ENCODE results near the gene CEBPB.
A peak's percentile ranks its signal among the peaks of the same experiment; 100 is the strongest.
"Not testable (repeated sequence)": the region's sequence is repeated elsewhere in the genome, so short reads cannot be mapped to it uniquely, and the experiment has no call there.

The CEBPB gene

DNA sequence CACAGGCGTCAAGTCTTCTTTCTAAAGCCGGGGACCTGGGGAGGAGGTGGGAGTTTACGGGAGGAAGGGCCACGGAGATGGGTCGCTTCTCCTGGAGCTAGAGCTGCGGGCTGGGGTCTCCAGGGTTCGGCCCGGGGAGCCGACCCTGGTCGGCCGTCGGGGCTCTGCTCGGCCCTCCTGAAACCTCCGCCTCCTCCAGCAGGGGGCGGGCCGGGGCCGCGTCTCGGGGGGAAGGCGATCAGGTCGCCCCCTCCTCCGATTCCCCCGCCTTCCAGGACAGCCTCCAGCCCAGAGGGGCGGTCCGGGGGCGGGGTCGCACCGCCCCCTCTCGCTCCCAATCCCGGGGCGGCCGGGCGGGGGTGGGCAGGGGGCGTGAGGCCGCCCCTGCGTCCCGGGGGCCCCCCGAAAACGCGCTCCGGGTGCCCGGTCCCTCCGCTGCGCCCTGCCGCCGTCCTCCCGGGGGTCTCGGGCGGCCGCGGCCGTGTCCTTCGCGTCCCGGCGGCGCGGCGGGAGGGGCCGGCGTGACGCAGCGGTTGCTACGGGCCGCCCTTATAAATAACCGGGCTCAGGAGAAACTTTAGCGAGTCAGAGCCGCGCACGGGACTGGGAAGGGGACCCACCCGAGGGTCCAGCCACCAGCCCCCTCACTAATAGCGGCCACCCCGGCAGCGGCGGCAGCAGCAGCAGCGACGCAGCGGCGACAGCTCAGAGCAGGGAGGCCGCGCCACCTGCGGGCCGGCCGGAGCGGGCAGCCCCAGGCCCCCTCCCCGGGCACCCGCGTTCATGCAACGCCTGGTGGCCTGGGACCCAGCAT is at the start of gene CEBPB:
Gene CEBPB (plus strand): TSS at position 580 of the 814 bp plus-strand sequence. CDS start 204 bp downstream, at position 784.
- no peak for FAIRE-seq

DNA sequence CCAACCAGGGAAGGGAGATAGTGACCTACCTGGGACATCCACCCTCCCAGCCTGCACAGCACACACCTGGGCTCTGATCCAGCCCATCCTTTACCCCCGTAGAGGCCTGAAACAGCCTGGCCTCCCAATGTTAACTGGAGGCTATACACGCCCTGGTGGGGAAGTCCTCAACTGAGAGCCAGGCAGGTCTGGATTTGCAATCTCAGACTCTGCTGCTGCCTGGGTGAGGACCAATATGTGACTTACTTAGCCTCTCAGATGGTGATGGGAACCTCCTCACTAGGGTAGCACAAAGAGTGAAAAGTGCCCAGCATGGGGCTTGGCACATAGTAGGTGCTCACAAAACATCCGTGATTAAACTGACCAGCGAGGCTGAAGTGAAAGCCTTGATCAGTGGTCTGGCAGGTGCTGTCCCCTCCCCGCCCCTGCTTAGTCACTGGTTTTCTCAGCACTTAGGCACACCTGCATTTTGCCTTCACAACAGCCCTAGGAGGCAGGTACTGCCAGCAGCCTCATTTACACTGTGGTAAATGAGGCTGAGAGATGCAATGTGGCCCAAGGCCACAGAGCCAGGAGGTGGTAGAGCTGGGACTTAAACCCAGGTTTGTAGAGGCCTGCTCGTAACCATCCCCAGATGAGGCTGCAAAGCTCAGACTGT is 49.5 kb upstream of the CEBPB start:
- no peak for FAIRE-seq

DNA sequence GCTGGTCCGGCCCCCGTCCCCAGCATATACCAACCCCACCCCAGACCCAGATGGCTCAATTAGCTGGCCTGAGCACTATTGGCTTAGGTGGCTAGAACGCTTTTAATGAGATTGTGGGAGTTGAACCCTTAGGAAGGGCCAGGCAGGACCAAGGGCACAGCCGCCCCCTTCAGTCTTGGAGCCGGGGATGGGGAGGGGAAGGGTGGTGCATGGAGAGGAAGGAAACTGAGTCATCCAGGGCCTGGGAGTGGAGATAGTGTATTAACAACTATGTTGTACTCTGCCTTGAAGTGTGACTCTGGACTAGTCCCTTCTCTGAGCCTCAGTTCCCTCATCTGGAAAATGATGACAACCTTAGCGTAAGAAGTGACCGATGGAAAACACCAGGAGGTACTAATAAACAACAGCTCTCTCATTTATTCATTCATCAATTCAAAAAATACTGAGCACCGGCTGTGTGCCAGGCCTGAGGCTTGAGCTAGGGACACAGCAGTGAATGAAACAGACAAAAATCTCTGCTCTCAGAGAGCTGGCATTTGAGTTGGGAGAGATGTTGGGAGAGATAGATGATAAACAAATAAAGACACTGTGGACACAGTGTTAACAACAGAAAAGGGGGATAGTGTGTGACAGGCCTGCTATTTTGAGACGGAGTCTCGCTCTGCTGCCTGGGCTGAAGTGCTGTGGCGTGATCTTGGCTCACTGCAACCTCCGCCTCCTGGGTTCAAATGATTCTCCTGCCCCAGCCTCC is 48.6 kb upstream of the CEBPB start:
- FAIRE-seq = no peak

DNA sequence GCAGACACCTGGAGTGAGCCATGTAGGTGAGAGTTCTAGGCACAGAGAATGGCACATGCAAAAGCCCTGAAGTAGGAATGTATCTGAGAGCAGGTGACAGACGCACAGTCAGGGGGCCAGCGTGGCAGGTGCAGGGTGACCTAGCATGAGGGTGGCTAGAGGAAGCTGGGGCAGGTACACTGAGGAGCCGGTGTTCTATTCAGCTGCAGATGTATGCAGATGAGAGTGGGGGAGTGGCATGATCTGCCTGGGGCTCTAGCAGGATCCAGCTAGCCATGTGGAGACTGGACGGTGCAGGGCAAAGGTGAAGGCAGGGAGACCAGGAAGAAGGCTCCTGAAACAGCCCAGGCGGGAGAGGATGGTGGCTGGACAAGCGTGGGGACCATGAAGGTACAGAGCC is 47.8 kb upstream of the CEBPB start:
- FAIRE-seq = no peak

DNA sequence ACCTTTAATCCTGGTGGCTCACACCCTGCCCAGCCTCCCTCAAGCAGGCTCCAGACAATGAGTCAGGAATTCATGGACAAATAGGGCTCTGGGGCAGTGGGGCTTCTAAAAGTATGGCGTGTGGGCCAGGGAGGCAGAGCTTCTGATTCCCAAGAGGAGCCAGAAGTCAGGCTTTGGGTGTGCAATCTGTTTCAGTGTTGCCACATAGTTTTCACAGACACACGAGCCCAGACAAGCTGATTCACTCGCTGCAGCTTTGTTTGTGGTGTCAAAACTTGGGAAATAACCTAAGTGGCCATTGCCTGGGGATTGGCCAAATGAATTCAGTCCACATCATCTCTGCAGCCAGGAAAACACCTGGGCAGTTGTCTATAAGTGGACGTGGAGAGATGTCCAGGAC is 46.3 kb upstream of the CEBPB start:
- FAIRE-seq = no peak

DNA sequence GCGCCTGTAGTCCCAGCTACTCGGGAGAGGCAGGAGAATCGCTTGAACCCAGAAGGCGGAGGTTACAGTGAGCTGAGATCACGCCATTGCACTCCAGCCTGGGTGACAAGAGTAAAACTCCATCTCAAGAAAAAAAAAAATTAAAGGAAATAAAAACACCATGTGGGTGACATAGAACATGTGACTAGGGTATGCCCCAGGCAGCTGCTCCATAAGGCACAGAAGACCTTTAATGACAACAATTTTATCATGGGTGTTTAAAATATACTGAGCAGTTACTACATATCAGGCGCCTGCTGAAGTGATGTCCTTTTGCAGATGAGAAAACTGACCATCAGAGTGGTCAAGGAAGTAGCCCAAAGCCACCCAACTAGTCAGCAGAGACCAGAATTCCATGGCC is 45.1 kb upstream of the CEBPB start:
- no peak for FAIRE-seq

DNA sequence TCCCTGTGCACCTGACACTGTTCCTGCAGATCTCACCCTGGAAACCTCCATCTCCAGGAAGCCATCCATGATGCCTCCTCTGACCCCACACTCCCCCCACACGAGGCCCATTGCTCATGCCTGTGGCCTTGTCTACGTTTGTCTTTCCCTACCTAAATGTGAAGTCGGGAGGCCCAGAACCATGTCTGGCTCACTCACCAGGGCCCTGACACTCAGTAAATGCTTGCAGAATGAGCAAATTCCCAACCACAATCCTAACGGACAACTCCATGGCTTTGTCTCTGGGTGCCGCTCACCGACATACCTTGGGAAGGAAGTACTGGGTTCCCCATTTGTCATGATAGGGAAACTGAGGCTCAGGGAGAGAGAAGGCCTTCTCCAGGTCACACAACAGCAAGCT is 44.4 kb upstream of the CEBPB start:
- no peak for FAIRE-seq

DNA sequence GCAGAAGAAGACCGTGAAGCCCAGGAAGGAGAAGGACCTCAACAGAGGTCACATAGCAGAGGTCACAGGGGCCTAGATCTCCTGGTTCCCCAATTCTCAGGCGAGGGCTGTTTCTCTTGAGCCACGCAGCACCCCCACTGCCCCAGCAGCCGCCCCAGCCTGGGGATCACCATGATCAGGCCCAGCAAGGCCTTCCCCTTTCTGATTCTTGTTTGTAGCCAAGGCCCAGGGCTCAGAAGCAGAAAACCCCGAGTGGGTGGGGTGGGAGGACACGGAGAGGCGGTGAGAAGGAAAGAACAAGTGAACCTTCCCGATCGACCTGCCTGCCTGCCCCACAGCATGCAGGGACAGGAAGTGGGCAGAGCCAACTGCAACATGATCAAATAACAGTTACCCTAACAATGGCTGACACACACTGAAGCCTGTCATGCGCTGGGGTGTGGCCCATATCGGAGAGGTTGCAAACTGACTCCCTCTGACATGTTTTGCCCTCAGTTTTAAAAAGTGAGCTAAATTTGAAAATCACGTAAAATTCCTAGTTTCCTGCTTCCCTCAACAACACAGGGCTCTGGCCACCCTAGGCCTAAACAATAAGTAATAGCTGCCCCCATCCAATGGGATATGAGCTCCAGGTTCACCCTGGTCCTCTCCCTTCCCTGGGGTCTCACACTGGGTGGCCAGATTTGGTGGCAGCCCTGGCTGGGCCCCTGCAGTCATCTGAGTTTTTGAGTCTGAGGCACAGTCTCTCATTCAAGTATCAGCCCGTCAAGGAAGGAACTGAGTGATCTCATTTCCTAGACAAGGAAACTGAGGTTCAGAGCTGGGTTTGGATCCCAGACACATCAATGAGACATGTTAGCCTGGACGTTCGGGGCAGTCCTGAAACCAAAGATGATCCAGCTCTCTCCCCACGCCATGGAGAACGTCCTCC is 43.6 kb upstream of the CEBPB start:
- FAIRE-seq = no peak

DNA sequence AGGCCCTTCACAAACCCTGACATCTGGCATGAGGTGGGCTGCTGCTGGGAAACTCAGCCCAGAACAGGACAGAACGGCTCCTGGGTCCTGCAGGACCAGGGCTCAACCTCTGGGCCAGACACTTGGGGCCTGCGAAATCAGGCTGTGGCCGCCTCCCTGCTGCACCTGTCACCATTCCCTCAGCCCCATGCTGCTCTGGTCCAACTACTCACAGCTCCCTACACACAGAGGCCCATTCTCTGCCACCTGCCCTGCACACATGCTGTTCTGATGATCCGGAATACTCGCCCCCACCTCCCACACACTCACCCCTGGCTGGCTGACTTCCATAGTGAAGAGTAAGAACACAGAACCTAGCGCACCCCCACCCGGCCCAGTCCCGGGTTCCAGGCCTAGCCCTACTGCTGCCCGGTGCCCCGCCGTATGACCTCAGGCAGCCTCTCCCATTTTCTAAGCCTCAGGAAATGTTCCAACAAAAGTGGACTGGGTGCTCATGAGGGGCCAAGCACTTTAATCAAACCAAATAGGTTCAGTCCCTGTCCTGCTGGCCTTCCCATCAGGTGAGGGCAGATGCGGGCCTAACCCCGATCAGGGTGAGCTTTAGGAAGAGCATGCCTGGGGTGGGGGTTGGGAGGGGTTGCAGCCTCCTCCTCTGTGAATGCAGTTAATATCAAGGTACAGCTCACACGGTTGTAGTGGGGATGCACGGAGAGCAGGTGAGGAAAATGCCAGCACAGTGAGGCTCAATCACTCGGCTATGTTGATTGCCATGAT is 41.0 kb upstream of the CEBPB start:
- FAIRE-seq = no peak

DNA sequence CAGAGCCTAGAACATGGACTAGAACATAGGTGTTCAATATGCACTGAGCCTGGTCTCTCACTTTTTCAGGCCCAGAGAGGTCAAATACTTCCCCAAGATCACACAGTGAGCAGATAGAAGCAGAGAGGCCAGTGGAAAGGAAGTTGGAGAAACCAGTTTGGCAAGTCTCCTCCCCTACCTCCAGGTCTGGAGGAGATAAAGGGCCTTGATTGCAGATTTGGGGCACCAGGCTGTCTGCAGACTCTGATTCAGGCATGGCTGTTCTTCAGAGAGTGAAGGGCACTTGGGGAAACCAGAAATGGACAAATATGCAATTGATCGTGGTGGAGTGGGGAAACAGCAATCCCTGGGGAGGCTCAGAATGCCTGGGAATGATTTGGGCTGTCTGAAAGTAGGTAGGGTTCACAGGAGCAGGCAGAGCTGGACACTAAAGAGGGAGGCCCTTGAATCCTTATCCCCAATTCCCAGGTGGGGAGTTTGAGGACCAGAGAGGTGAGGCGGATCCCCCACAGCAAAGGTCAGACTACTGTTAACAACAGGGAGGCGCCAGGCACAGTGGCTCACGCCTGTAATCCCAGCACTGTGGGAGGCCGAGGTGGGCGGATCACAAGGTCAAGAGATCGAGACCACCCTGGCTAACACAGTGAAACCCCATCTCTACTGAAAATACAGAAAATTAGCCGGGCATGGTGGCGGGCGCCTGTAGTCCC is 39.4 kb upstream of the CEBPB start:
- no peak for FAIRE-seq

DNA sequence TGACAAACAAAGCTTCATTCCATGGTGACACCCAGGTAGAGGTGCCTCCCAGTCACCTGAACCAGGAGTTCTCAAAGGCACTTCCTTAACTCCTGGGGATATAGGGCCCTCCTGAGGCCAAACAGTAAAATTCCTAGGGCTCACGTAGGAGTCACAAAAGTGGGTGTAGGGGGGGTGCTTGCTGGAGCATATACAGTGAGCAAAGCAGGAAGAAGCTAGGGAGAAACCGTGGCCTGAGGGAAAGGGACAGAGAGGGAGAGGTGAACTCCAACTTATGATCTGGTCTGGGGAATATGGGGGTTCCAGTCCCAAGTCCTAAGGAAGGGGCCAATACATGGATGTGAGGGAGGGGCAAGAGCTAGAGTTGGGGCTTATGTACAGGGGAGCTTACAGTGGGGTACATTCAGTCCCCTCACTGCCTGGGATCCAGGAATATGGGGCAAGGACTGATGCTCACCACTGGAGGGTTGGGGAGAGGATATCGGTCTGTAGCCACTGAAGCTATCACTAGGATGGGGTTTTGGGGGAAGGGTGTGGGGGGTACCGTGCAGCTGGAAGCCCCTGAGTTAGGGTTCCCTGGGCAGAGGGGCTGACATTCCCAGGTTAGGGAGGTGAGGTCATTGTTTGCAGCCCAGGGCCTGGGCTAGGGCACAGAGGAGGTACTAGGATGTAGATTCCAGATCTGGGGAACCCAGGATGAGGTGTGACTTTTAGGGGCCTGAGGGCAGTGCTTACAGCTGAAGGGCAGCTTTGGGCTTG is 38.1 kb upstream of the CEBPB start:
- FAIRE-seq = no peak

DNA sequence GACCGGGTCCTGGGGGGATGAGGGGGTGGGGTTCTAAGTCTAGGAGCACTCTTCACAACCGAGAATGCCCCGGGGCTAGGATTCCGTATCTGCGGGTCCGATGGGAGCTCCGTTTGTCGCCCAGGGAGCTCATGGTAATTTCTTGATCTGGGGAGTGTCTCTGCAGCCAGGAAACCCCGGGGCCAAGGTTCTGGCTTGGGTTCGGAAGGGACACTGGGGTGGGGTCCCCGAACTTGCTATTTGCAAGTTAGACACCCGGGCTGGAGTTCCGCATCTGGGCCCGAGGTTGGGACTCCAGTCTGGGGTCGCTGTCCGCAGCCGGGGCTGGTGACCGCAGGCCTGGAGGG is 37.5 kb upstream of the CEBPB start:
- no peak for FAIRE-seq

DNA sequence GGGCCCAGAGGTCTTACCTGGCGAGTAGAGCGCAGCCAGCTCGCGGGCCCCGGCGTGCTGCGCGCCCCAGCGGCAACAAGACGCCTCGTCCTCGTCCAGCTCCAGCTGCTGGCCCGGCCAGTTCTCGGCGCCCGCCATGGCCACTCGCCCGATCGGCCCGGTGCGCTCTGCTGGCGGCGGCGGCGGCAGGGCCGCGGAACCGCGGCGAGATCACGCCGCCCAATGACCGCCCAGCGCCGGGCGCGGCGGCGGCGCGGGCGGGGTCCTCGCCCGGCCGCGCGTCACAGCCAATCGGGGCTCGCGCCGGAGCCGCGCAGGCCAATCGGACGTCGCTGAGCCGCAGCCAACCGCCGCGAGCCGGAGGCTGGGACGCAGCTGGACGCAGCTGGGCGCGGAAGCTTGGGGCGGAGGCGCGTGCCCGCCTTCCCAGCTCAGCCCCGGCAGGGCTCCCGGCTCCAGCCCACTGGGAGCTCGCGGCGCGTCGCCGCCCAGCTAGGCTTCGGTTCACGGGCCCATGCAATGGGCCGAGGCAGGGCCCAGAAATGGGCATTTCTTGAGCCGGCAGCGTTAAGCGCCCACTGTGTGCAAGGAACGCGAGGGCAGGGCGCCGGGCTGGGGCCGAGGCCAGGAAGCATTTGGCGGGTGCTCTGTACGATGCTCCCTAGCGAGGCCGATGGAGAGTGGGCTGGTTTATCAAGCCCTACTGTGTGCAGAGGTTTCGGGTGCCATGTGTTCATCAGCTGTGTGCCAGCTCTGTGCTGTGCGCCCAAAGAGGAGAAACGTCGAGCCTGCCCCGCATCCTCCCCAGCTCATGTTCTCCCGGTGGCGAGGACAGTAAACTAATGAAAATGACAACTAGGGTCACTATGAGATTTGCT is 36.9 kb upstream of the CEBPB start, which contains the start of gene PEDS1:
Gene PEDS1 (minus strand): TSS at position 224 of the 878 bp plus-strand sequence. CDS start 86 bp downstream, at position 138.
- no peak for FAIRE-seq

DNA sequence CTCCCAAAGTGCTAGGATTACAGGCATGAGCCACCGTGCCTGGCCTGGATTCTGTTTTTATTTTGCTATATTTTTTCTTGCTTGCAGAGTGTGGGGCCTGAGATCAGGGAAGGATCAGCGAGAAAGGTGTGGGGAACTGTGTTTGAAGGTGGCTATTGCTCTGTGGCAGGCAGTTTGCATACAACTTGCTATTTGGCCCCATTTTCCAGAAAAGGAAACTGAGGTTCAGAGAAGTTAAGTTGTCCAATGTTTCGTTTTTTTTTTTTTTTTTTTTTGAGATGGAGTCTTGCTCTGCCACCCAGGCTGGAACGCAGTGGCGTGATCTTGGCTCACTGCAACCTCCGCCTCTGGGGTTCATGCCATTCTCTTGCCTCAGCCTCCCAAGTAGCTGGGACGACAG is 29.1 kb upstream of the CEBPB start:
- not testable (repeated sequence) for FAIRE-seq

DNA sequence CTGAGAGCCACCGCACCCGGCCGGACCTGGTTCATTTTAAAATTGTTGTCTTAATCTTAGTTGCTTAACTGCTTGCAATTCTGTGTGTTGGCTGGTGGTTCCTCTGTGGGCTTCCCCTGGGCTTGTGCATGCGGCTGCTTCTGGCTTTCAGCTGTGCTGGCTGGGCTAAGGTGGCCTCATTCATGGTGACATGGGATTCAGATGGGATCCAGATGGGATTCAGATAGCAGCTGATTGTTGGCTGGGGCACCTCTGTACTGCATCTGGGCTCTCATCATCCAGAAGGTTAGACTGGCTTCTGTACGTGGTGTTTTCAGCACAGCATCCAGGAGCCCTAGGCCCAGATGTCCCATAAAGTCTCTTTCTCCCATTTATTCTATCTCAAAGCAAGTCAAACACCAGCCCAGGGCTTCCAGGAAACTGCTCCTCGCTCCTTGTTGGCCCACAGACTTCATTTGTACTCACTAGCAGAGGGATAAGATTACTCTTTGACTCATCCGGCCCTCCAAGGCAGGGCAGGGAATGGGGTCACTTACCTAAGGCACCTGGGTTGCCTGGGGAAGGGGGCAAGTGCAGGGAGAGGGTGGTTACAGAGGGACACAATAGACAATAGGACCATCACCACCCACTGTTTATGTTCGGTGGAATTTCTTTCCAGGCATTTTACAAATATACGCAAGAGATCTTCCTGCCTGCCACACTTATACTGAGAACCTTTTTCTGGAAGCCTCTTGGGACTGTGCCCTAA is 26.9 kb upstream of the CEBPB start:
- no peak for FAIRE-seq

DNA sequence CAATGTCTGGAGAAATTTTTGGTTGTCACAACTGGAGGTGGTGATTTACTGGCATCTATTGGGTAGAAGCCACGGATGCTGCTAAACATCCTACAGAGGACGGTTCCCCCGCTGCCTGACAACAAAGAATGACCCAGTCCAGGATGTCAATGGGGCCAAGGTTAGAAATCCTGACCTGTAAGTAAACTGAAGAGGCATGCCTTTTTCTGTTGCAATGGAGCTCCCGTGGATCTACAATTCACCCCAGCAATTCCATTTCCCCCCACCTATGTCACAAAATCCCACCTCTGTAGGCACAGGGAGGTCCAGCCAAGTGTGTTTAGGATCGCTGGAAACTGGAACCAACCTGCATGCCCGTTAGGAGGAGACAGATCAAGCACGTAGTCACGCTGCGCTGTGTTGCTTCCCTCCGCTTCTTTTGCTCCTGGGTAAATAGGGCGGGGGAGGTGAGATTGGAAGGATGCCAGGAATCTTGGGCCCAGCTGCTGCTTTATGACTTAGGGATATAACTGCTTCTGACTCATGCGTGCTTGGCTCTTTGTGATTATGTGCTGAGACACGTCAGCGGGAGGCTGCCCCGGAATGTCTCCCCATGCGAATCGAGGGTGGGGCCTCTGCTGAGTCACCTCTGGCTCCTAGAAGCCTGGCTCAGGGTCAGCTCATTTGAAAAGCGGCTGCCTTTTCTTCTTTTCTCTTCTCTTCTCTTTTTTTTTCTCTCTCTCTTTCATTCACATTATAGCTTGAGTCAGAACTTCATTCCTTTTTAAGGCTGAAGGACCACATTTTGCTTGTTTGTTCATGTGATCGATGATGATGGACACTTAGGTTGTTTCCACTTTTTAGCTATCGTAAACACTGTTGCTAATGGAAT is 24.7 kb upstream of the CEBPB start:
- FAIRE-seq = peak; percentile 91

DNA sequence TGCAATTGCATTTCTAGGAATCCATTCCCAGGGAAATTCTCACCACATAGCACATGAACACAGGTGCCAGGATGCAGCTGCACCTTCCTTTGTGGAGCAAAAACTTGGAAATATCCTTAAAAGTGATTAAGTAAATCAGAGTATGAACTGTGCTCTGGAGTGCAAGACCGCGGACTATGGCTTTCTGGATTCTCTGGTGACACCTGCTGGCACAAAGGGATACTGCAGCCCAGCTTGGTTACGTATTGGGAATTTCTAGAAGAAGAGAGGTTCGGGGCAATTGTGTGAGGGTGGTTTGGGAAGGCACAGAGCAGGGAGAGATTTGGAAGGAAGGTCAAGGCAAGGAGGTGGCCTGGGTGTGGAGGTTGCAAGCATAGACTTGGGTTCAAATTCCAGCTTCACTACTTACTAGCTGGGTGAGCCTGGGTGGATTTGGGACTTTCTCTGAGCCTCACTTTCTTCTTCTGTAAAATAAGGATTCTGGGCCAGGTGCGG is 21.3 kb upstream of the CEBPB start:
- no peak for FAIRE-seq

All from endometrium (tissue), 2 donors.